Measurements from ENCODE around the gene ZEB2. TPM values are rescaled to one million over a fixed set of nuclear protein-coding genes. Genes with fewer than 3 reads are reported as not detected.

The ZEB2 gene
- total RNA-seq: 0.14 TPM in 1 of 2 replicates, not detected in the other

DNA sequence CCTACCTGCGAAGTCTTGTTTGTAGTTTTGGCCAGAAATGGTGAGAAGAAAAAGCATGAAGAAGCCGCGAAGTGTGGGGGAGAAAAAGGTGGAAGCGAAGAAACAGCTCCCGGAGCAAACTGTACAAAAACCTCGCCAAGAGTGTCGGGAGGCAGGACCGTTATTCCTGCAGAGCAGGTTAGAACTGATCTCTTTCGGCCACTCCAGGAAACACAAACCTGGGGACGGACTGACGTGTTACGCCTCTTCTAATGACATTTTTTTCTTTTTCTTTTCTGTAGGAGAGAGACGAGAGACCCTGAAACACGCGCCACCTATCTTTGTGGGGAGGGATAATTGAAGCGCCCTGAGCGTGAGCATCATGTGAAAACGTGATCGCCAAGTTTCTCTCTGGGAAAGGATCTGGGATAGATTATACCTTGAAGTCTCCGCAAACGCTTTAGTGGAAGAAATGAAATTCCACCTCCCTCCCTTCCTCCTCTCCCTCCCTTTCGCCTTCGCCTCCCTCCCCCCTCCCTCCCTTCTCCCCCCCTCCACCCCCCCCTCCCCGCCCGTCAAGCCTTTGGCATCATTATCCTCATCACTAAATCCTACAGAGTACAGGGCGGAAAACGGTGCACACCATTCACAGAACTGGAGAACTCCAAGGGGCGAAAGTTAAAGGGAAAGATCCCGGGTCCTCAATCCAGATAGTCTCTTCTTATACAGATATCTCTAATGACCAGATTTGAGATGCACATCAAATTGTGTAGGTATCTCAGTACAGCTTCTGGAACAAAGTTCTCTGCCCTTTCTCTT, at the start of gene ZEB2:
ZEB2 (minus strand) TSS at position 186 of the 798 bp plus-strand sequence. CDS start 2,769 bp downstream, outside the sequence.

Data from nasal cavity respiratory epithelium epithelial cell of viscerocranial mucosa (primary cell).